Right renal pelvis (tissue), 4 donors: Measurements from ENCODE around the gene NOC2L. TPM values are rescaled to one million over a fixed set of nuclear protein-coding genes. Genes with fewer than 3 reads are reported as not detected.
"Not testable (repeated sequence)": the region's sequence is repeated elsewhere in the genome, so short reads cannot be mapped to it uniquely, and the experiment has no call there.

Experiments
- DNase-seq, 4 donors: peaks; one replicate each; pipeline ENCODE4 v3.0.0-alpha.2; 2013; ENCODE audit warnings: low read depth in 4 of 4, low spot score in 3 of 4, missing footprints in 1 of 4
- polyA plus RNA-seq, 4 donors: library from polyadenylated mRNA; unstranded; fragments of 120-200 nt; gene quantifications; one replicate each; pipeline ENCODE4 v1.2.1, GENCODE V29; 2013; ENCODE audit not compliant: insufficient read length in 4 of 4

The NOC2L gene
- polyA plus RNA-seq, 4 donors: 53.1 to 65.2 (median 57.0) TPM

GRCh38 chr1:964691-965525 lies 5.9 kb upstream of the NOC2L start:
- DNase-seq: no peak

GRCh38 chr1:963746-964525 lies 4.9 kb upstream of the NOC2L start:
- no peak for DNase-seq

- no peak for DNase-seq
These were observed 4.2 kb upstream of the NOC2L start for GRCh38 chr1:963301-963651.

GRCh38 chr1:962381-963300 lies 3.6 kb upstream of the NOC2L start:
- no peak for DNase-seq

GRCh38 chr1:961132-961669 lies 2.1 kb upstream of the NOC2L start:
- no peak for DNase-seq

- no peak for DNase-seq
These were observed 1.5 kb upstream of the NOC2L start, which contains the start of gene KLHL17 for GRCh38 chr1:960363-961131. Gene KLHL17, plus strand, starts transcription at chr1:960584. Its CDS starts 110 bp downstream, at chr1:960694.

- DNase-seq: no peak
These were observed 791 bp upstream of the NOC2L start for GRCh38 chr1:959731-960362.

DNA sequence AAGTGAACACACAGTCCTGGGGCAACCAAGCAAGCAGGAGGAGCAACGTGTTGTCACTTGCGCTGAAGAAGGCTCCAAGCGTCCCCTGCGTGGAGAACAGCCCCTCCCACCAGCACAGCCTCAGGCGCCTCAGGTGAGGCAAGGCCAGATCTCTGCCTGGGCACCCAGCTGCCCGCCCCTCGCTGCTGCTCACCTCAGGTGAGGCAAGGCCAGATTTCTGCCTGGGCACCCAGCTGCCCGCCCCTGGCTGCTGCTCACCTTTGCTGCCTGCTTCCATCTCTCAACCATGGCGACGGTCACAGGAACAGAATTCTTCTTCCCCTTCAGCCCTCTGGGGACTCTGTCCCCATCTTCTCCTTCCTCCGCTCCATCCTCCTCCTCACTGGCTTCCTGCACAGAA lies 2.4 kb downstream of the NOC2L start:
- DNase-seq: no peak

DNA sequence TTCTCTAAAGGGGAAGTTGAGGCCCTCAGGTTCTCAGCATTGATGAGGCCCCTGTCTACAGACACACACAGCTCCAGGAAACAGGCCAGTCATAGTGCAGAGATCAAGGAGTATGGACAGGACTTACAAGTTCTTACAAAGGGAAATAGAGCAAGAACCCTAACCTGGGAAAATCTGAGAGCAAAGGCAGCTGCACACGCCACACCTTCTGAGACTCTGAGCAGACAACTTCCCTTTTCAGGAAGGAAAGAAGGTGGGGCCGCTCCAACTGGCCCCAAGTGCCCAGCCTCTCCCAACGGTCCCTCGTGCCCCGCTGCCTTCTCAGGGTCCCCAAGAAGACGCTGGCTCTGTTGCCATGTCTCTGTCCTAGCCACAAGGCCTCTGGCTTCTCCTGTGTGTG lies 3.6 kb downstream of the NOC2L start:
- no peak for DNase-seq

GRCh38 chr1:954927-955326 lies 4.1 kb downstream of the NOC2L start:
- no peak for DNase-seq

GRCh38 chr1:953524-954320 lies 5.3 kb downstream of the NOC2L start:
- DNase-seq: no peak

DNA sequence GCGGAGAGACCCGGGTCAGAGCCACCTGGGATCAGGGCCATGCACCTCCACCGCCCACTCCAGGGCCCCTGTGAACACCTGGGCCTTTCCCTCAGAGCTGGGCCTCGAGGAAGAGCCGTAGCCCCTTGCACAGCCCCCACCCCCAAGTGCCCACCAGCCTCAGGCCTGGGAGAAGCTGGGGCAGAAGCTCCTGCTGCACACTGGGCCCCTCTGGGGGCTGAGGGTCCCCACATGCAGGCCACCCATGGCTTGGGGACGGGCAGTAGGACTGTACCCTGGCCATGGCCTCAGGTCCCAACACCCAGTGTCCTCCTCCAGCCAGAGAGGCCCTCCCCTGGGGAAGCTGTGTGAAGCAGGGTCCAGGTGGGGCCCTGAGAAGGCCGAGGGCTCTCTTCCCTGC lies 6.5 kb downstream of the NOC2L start:
- DNase-seq: no peak

DNA sequence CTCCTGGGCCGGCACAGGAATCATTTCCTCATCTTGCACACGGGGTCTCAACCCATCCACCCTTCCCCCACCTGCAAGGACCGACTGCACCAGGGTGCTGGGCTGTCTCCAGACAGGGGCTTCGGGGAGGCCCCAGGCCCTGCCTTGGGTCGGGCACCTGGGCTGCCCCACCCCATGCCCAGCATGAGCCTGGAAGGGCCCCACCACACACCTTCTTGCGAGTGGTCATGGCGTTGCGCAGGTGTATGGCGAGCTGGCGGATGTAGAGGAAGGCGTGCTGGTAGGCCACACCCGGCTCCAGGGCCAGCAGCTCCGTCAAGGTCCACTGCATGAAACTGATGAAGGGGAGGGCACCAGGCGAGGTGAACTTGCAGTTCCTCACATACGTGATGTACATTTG lies 6.9 kb downstream of the NOC2L start:
- no peak for DNase-seq

GRCh38 chr1:951364-951763 lies 7.7 kb downstream of the NOC2L start:
- no peak for DNase-seq

GRCh38 chr1:950881-951280 lies 8.2 kb downstream of the NOC2L start:
- no peak for DNase-seq

- no peak for DNase-seq
These were observed 8.8 kb downstream of the NOC2L start for GRCh38 chr1:950268-950667.

DNA sequence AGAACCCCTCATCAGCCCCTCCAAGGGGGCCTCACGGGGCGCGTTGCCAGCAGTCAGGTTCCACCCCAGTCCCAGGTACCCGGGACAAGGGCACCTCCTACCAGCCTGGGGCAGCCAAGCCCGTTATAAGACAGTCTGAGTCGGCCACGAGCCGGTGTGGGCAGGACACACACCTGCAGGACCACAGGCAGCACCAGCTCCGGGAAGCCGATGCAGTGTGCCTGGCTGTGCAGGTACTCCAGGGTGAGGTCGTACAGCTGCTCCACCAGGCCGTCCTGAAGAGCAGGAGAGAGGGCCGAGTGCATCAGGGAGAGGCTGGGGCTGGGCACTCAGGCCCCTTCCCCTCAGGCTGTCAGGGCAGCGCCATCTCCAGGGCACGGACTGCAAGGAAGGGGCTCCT lies 11.1 kb downstream of the NOC2L start:
- no peak for DNase-seq

GRCh38 chr1:946811-947210 lies 12.2 kb downstream of the NOC2L start:
- not testable (repeated sequence) for DNase-seq
